CD14-positive monocyte (primary cell): ENCODE results near the gene EPHA2. TPM values are rescaled to one million over a fixed set of nuclear protein-coding genes. Genes with fewer than 3 reads are reported as not detected.
A peak's percentile ranks its signal among the peaks of the same experiment; 100 is the strongest.

ENCODE experiments used
- DNase-seq, 3 donors: peaks; one replicate each; pipeline ENCODE4 v3.0.0-alpha.2; 2011 to 2022
- H2AFZ ChIP-seq: 2 replicates; pipeline ENCODE4 v1.6.0; 2012; ENCODE audit warnings: mild to moderate bottlenecking, low read depth, low read length, inconsistent platforms; ENCODE audit not compliant: insufficient read depth, poor library complexity, severe bottlenecking
- H3K27ac ChIP-seq, 2 donors: 1 replicate in 1 of 2; 2 replicates in 1 of 2; pipeline ENCODE4 v1.5.1; 2012 to 2013; ENCODE audit warnings: low read length in 2 of 2, control low read depth in 1 of 2, inconsistent platforms in 1 of 2, low read depth in 1 of 2, mild to moderate bottlenecking in 1 of 2
- H3K27me3 ChIP-seq, 2 donors: one replicate each; pipeline versions ENCODE4 v1.6.0 to v1.6.1; 2011 to 2013; ENCODE audit warnings: low read length in 2 of 2; ENCODE audit not compliant: control insufficient read depth in 2 of 2, insufficient read depth in 2 of 2
- H3K36me3 ChIP-seq, 2 donors: replicated peaks in 1 of 2; 1 replicate in 1 of 2; 2 replicates in 1 of 2; pipeline versions ENCODE4 v1.5.1 to v1.6.1; 2012 to 2013; ENCODE audit warnings: low read length in 2 of 2, control low read depth in 1 of 2, inconsistent platforms in 1 of 2, mild to moderate bottlenecking in 1 of 2; ENCODE audit not compliant: insufficient read depth in 2 of 2, control insufficient read depth in 1 of 2
- H3K4me1 ChIP-seq, 2 donors: 1 replicate in 1 of 2; 2 replicates in 1 of 2; pipeline versions ENCODE4 v1.5.1 to v1.6.1; 2012 to 2013; ENCODE audit warnings: low read length in 2 of 2, control low read depth in 1 of 2, inconsistent platforms in 1 of 2, mild to moderate bottlenecking in 1 of 2, moderate library complexity in 1 of 2; ENCODE audit not compliant: insufficient read depth in 2 of 2, control insufficient read depth in 1 of 2
- H3K4me2 ChIP-seq: replicated peaks from 2 replicates; pipeline ENCODE3; 2012; ENCODE audit warnings: low read length, moderate library complexity, mild to moderate bottlenecking; ENCODE audit not compliant: poor library complexity, severe bottlenecking; ENCODE audit errors: extremely low read depth
- H3K4me3 ChIP-seq, 3 experiments: fragments of 200-600 bp in 1 of 3; sonication (generic) in 1 of 3; replicated peaks in 1 of 3; 1 replicate in 2 of 3; 2 replicates in 1 of 3; pipeline ENCODE4 v1.5.1; 2011 to 2013; ENCODE audit warnings: low read length in 3 of 3, mild to moderate bottlenecking in 3 of 3, control low read depth in 2 of 3, low read depth in 2 of 3, inconsistent platforms in 1 of 3, moderate library complexity in 1 of 3
- H3K79me2 ChIP-seq: 2 replicates; pipeline ENCODE4 v1.6.0; 2012; ENCODE audit warnings: mild to moderate bottlenecking, control low read depth, inconsistent platforms, low read length, moderate library complexity; ENCODE audit not compliant: insufficient read depth
- H3K9ac ChIP-seq: 2 replicates; pipeline ENCODE4 v1.6.0; 2017; ENCODE audit warnings: low read length, mild to moderate bottlenecking; ENCODE audit not compliant: insufficient read depth, poor library complexity, severe bottlenecking
- H3K9me3 ChIP-seq, 2 donors: replicated peaks in 1 of 2; 1 replicate in 1 of 2; 2 replicates in 1 of 2; pipeline versions ENCODE4 v1.5.1 to v1.6.1; 2012 to 2013; ENCODE audit warnings: low read length in 2 of 2, control low read depth in 1 of 2; ENCODE audit not compliant: control insufficient read depth in 1 of 2, insufficient read depth in 1 of 2
- H4K20me1 ChIP-seq: 2 replicates; pipeline ENCODE4 v1.6.0; 2012; ENCODE audit warnings: mild to moderate bottlenecking, low read length, control low read depth, moderate library complexity; ENCODE audit not compliant: insufficient read depth
- H3K27ac Mint-ChIP-seq, 7 donors: one replicate each; pipeline ENCODE4 v1.8.0; 2020; ENCODE audit warnings: mild to moderate bottlenecking in 7 of 7, mixed read lengths in 7 of 7, moderate library complexity in 6 of 7, inconsistent platforms in 2 of 7
- H3K27me3 Mint-ChIP-seq, 3 donors: one replicate each; pipeline ENCODE4 v1.8.0; 2021 to 2022; ENCODE audit warnings: low read depth in 3 of 3, mild to moderate bottlenecking in 3 of 3, mixed read lengths in 3 of 3, moderate library complexity in 3 of 3, inconsistent platforms in 1 of 3
- H3K36me3 Mint-ChIP-seq, 2 donors: one replicate each; pipeline ENCODE4 v1.8.0; 2020; ENCODE audit warnings: mixed read lengths in 2 of 2, inconsistent platforms in 1 of 2, mild to moderate bottlenecking in 1 of 2
- H3K4me1 Mint-ChIP-seq: one replicate; pipeline ENCODE4 v1.8.0; 2020; ENCODE audit warnings: mild to moderate bottlenecking, mixed read lengths
- H3K4me3 Mint-ChIP-seq, 2 donors: one replicate each; pipeline ENCODE4 v1.8.0; 2020; ENCODE audit warnings: mild to moderate bottlenecking in 2 of 2, mixed read lengths in 2 of 2, moderate library complexity in 1 of 2
- H3K9me3 Mint-ChIP-seq, 7 donors: one replicate each; pipeline ENCODE4 v1.8.0; 2020 to 2022; ENCODE audit warnings: mixed read lengths in 7 of 7, mild to moderate bottlenecking in 6 of 7, moderate library complexity in 6 of 7, inconsistent platforms in 2 of 7
- WGBS: methylation state at CpG from one replicate; pipeline ENCODE4 v1.1.5; 2013; ENCODE audit warnings: missing lambda C conversion rate; ENCODE audit not compliant: insufficient coverage; 5-methylcytosine and 5-hydroxymethylcytosine counted together
- intact Hi-C, 2 donors: fragments of 100-400 bp; cut with micrococcal nuclease; formaldehyde crosslinking; loops; one replicate each; pipeline versions ENCODE4 v1.15.0 to v1.15.1; 2023
- polyA plus RNA-seq, 3 donors: library from polyadenylated mRNA; depleted of rRNA in 1 of 3; unstranded in 2 of 3; stranded (reverse) in 1 of 3; fragments of 300-500 nt in 2 of 3; fragments of >200 nt in 1 of 3; fragmentation: Illumina TruSeq in 2 of 3; gene quantifications; 1 replicate in 2 of 3; 2 replicates in 1 of 3; pipeline ENCODE4 v1.2.3, GENCODE V29; 2012 to 2021
- TF ChIP-seq, protein P1 (sequence below): fragments of 200-600 bp; IDR thresholded peaks from one replicate; pipeline ENCODE4 v1.8.0; 2022; ENCODE audit warnings: antibody characterized with exemption, mild to moderate bottlenecking

EPHA2 gene
- polyA plus RNA-seq, 3 donors = 0.03 TPM; not detected in 2

GRCh38 chr1:16156848-16157495 is 1.1 kb upstream of the EPHA2 start:
- H4K20me1 ChIP-seq = no peaks in the 10 kb centered on the region
- H2AFZ ChIP-seq = no peak overlapping the region
- H3K36me3 Mint-ChIP-seq = no peaks in the 10 kb centered on the region
- WGBS = 61% methylated on average over 11 of the region's 13 CpGs
- no peak overlapping the region for H3K9ac ChIP-seq
- H3K4me1 Mint-ChIP-seq = peaks cover 54% of the 10 kb centered on the region
- H3K4me1 ChIP-seq = peaks cover 32 to 50% of the 10 kb centered on the region in 2 donors
- H3K4me2 ChIP-seq = no peak overlapping the region
- H3K79me2 ChIP-seq = no peaks in the 10 kb centered on the region
- H3K9me3 Mint-ChIP-seq = peaks cover 0 to 9% (median 0%) of the 10 kb centered on the region in 7 donors
- no peak overlapping the region for H3K4me3 ChIP-seq
- H3K27ac Mint-ChIP-seq = peak overlapping the region in 1 of 7 donors; percentile 32
- intact Hi-C loops = no loop called here
- no peaks in the 10 kb centered on the region for H3K9me3 ChIP-seq
- peak in 1 of 3 donors; percentile 38 for DNase-seq
- peaks cover 43 to 61% (median 43%) of the 10 kb centered on the region in 3 donors for H3K27me3 Mint-ChIP-seq
- H3K27me3 ChIP-seq = peaks cover 8 to 44% of the 10 kb centered on the region in 2 donors
- no peak overlapping the region for H3K27ac ChIP-seq
- H3K4me3 Mint-ChIP-seq = peak overlapping the region in 1 of 2 donors; percentile 89
- H3K36me3 ChIP-seq = no peaks in the 10 kb centered on the region
- TF ChIP-seq, protein P1, sequence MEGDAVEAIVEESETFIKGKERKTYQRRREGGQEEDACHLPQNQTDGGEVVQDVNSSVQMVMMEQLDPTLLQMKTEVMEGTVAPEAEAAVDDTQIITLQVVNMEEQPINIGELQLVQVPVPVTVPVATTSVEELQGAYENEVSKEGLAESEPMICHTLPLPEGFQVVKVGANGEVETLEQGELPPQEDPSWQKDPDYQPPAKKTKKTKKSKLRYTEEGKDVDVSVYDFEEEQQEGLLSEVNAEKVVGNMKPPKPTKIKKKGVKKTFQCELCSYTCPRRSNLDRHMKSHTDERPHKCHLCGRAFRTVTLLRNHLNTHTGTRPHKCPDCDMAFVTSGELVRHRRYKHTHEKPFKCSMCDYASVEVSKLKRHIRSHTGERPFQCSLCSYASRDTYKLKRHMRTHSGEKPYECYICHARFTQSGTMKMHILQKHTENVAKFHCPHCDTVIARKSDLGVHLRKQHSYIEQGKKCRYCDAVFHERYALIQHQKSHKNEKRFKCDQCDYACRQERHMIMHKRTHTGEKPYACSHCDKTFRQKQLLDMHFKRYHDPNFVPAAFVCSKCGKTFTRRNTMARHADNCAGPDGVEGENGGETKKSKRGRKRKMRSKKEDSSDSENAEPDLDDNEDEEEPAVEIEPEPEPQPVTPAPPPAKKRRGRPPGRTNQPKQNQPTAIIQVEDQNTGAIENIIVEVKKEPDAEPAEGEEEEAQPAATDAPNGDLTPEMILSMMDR = no peak

GRCh38 chr1:16153999-16154673 is 1.7 kb downstream of the EPHA2 start:
- Mint-ChIP-seq H3K36me3 (no peaks in the 10 kb centered on the region), H3K9me3 (peaks cover 0 to 4% (median 0%) of the 10 kb centered on the region in 7 donors), H3K4me1 (peaks cover 46% of the 10 kb centered on the region), H3K4me3 (peak overlapping the region; percentile 71 to 86), H3K27me3 (peaks cover 32 to 52% (median 37%) of the 10 kb centered on the region in 3 donors), H3K27ac (peak overlapping the region in 1 of 7 donors; percentile 58)
- intact Hi-C loops = no loop called here
- Histone ChIP-seq H3K27ac (no peak overlapping the region), H3K79me2 (no peaks in the 10 kb centered on the region), H3K4me3 (peak overlapping the region in 1 of 3 experiments; percentile 73), H3K9me3 (no peaks in the 10 kb centered on the region), H3K4me2 (peak overlapping the region; percentile 85), H2AFZ (no peak overlapping the region), H4K20me1 (no peaks in the 10 kb centered on the region), H3K36me3 (no peaks in the 10 kb centered on the region), H3K4me1 (peaks cover 32 to 42% of the 10 kb centered on the region in 2 donors), H3K9ac (no peak overlapping the region), H3K27me3 (peaks cover 6 to 36% of the 10 kb centered on the region in 2 donors)
- TF ChIP-seq, protein P1 = no peak
- 21% methylated on average over 8 of the region's 17 CpGs for WGBS
- no peak for DNase-seq
